Suprapubic skin (tissue), 4 donors: ENCODE results near the gene GABARAPL2.

Experiments used
- EP300 ChIP-seq: sonication (generic); formaldehyde crosslinking; IDR thresholded peaks from one replicate; pipeline ENCODE4 v1.6.1; 2017; ENCODE audit warnings: antibody characterized with exemption
- POLR2A ChIP-seq, 2 donors: fragments of 450-650 bp; IDR thresholded peaks; one replicate each; pipeline ENCODE4 v1.6.1; 2017; ENCODE audit warnings: antibody characterized with exemption in 2 of 2, mild to moderate bottlenecking in 2 of 2, moderate library complexity in 2 of 2
- POLR2AphosphoS5 ChIP-seq, 3 donors: sonication (generic); formaldehyde crosslinking; IDR thresholded peaks; one replicate each; pipeline ENCODE4 v1.6.1; 2017; ENCODE audit warnings: antibody characterized with exemption in 3 of 3
- TF ChIP-seq, protein P1 (sequence below), 2 donors: fragments of 200-600 bp in 1 of 2; fragments of 450-650 bp in 1 of 2; sonication (generic) in 1 of 2; IDR thresholded peaks; one replicate each; pipeline ENCODE4 v1.5.1; 2016 to 2019; ENCODE audit warnings: antibody characterized with exemption in 2 of 2, mild to moderate bottlenecking in 1 of 2, moderate library complexity in 1 of 2

- TF ChIP-seq POLR2A (IDR thresholded peaks at IDR 0.05) = no peak
- TF ChIP-seq, protein P1, sequence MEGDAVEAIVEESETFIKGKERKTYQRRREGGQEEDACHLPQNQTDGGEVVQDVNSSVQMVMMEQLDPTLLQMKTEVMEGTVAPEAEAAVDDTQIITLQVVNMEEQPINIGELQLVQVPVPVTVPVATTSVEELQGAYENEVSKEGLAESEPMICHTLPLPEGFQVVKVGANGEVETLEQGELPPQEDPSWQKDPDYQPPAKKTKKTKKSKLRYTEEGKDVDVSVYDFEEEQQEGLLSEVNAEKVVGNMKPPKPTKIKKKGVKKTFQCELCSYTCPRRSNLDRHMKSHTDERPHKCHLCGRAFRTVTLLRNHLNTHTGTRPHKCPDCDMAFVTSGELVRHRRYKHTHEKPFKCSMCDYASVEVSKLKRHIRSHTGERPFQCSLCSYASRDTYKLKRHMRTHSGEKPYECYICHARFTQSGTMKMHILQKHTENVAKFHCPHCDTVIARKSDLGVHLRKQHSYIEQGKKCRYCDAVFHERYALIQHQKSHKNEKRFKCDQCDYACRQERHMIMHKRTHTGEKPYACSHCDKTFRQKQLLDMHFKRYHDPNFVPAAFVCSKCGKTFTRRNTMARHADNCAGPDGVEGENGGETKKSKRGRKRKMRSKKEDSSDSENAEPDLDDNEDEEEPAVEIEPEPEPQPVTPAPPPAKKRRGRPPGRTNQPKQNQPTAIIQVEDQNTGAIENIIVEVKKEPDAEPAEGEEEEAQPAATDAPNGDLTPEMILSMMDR (IDR thresholded peaks at IDR 0.05) = no peak
- TF ChIP-seq POLR2AphosphoS5 (IDR thresholded peaks at IDR 0.05) = no peak
- TF ChIP-seq EP300 = no peak
These were observed 37.1 kb downstream of the GABARAPL2 start for GRCh38 chr16:75603241-75603640.
